H9 (cell line): ENCODE measurements around the gene CATSPERZ. TPM values are rescaled to one million over a fixed set of nuclear protein-coding genes. Genes with fewer than 3 reads are reported as not detected.
A peak's percentile ranks its signal among the peaks of the same experiment; 100 is the strongest.

Experiments
- DNase-seq: peaks from one replicate; pipeline ENCODE4 v3.0.0-alpha.2; 2017
- H2AFZ ChIP-seq: one replicate; pipeline ENCODE4 v1.6.1; 2013; ENCODE audit warnings: mild to moderate bottlenecking, low read length, control low read depth, moderate library complexity
- H2AK5ac ChIP-seq: 2 replicates; pipeline ENCODE4 v1.6.1; 2013; ENCODE audit warnings: low read length, control low read depth, mixed read lengths; ENCODE audit not compliant: insufficient read length
- H2BK120ac ChIP-seq: one replicate; pipeline ENCODE4 v1.6.1; 2013; ENCODE audit warnings: low read depth, mild to moderate bottlenecking, low read length, control low read depth, inconsistent platforms; ENCODE audit not compliant: poor library complexity, severe bottlenecking
- H2BK12ac ChIP-seq: 2 replicates; pipeline ENCODE4 v1.6.1; 2013; ENCODE audit warnings: low read length, control low read depth, mixed read lengths, low read depth; ENCODE audit not compliant: insufficient read length
- H2BK15ac ChIP-seq: 2 replicates; pipeline ENCODE4 v1.6.1; 2013; ENCODE audit warnings: low read depth, low read length, control low read depth
- H2BK20ac ChIP-seq: one replicate; pipeline ENCODE4 v1.6.1; 2013; ENCODE audit warnings: low read depth, mild to moderate bottlenecking, low read length, control low read depth, inconsistent platforms; ENCODE audit not compliant: poor library complexity, severe bottlenecking
- H2BK5ac ChIP-seq: 2 replicates; pipeline ENCODE4 v1.6.1; 2013; ENCODE audit warnings: low read length, control low read depth, mixed read lengths; ENCODE audit not compliant: insufficient read length
- H3K14ac ChIP-seq: 2 replicates; pipeline ENCODE4 v1.6.1; 2013; ENCODE audit warnings: low read length, control low read depth; ENCODE audit not compliant: insufficient read depth
- H3K18ac ChIP-seq: 2 replicates; pipeline ENCODE4 v1.6.1; 2013; ENCODE audit warnings: low read depth, mild to moderate bottlenecking, mixed read lengths, low read length, control low read depth; ENCODE audit not compliant: insufficient read length
- H3K23ac ChIP-seq: 2 replicates; pipeline ENCODE4 v1.6.1; 2013; ENCODE audit warnings: low read length, control low read depth, mixed read lengths, low read depth; ENCODE audit not compliant: insufficient read length
- H3K23me2 ChIP-seq: 2 replicates; pipeline ENCODE4 v1.6.1; 2013; ENCODE audit warnings: low read depth, mild to moderate bottlenecking, mixed read lengths, low read length, control low read depth; ENCODE audit not compliant: insufficient read length, poor library complexity, severe bottlenecking
- H3K27ac ChIP-seq: 2 replicates; pipeline ENCODE4 v1.5.1; 2013; ENCODE audit warnings: low read length, control low read depth, mixed read lengths, low read depth; ENCODE audit not compliant: insufficient read length
- H3K27me3 ChIP-seq: 2 replicates; pipeline ENCODE4 v1.6.1; 2013; ENCODE audit warnings: low read length, control low read depth, inconsistent platforms; ENCODE audit not compliant: insufficient read depth
- H3K4ac ChIP-seq: 2 replicates; pipeline ENCODE4 v1.6.1; 2013; ENCODE audit warnings: low read depth, mild to moderate bottlenecking, control low read depth, inconsistent platforms, low read length, moderate library complexity
- H3K4me1 ChIP-seq: 2 replicates; pipeline ENCODE4 v1.6.1; 2013; ENCODE audit warnings: low read length, control low read depth, inconsistent platforms; ENCODE audit not compliant: insufficient read depth
- H3K4me2 ChIP-seq: 2 replicates; pipeline ENCODE4 v1.6.1; 2013; ENCODE audit warnings: low read length, control low read depth, mixed read lengths; ENCODE audit not compliant: insufficient read length, insufficient read depth
- H3K56ac ChIP-seq: 2 replicates; pipeline ENCODE4 v1.6.1; 2013; ENCODE audit warnings: low read depth, mild to moderate bottlenecking, mixed read lengths, low read length, control low read depth; ENCODE audit not compliant: insufficient read length
- H3K79me1 ChIP-seq: 2 replicates; pipeline ENCODE4 v1.6.1; 2013; ENCODE audit warnings: low read depth, mild to moderate bottlenecking, moderate library complexity, low read length, control low read depth, inconsistent platforms; ENCODE audit not compliant: insufficient read depth, poor library complexity, severe bottlenecking
- H3K79me2 ChIP-seq: 2 replicates; pipeline ENCODE4 v1.6.1; 2013; ENCODE audit warnings: low read length, control low read depth, inconsistent platforms; ENCODE audit not compliant: insufficient read depth
- H3K9ac ChIP-seq: 2 replicates; pipeline ENCODE4 v1.6.1; 2013; ENCODE audit warnings: low read length, control low read depth, mixed read lengths; ENCODE audit not compliant: insufficient read length; ENCODE audit errors: extremely low read depth
- H3K9me3 ChIP-seq: one replicate; pipeline ENCODE4 v1.6.1; 2013; ENCODE audit warnings: low read depth, low read length, inconsistent platforms; ENCODE audit not compliant: control insufficient read depth
- H3T11ph ChIP-seq: one replicate; pipeline ENCODE4 v1.6.1; 2013; ENCODE audit warnings: mild to moderate bottlenecking, low read length, control low read depth, inconsistent platforms
- H4K20me1 ChIP-seq: one replicate; pipeline ENCODE4 v1.6.1; 2013; ENCODE audit not compliant: control insufficient read depth, insufficient read length, insufficient read depth
- H4K5ac ChIP-seq: 2 replicates; pipeline ENCODE4 v1.6.1; 2013; ENCODE audit warnings: low read depth, mild to moderate bottlenecking, mixed read lengths, low read length, control low read depth; ENCODE audit not compliant: insufficient read length
- H4K8ac ChIP-seq: replicated peaks from 2 replicates; pipeline ENCODE4 v1.6.1; 2013; ENCODE audit warnings: low read length, control low read depth, mixed read lengths, low read depth; ENCODE audit not compliant: insufficient read length
- H4K91ac ChIP-seq: 2 replicates; pipeline ENCODE4 v1.6.1; 2013; ENCODE audit warnings: low read depth, mild to moderate bottlenecking, moderate library complexity, mixed read lengths, low read length, control low read depth; ENCODE audit not compliant: insufficient read length
- H3K27ac Mint-ChIP-seq, 3 experiments: 2 replicates in 2 of 3; 3 replicates in 1 of 3; pipeline ENCODE4 v1.8.0; 2020 to 2021; ENCODE audit warnings: mixed read lengths in 3 of 3, mild to moderate bottlenecking in 1 of 3, moderate library complexity in 1 of 3
- H3K27me3 Mint-ChIP-seq: 2 replicates; pipeline ENCODE4 v1.8.0; 2021; ENCODE audit warnings: low read depth, mild to moderate bottlenecking, moderate library complexity, mixed read lengths
- H3K36me3 Mint-ChIP-seq, 3 experiments: 2 replicates in 2 of 3; 3 replicates in 1 of 3; pipeline ENCODE4 v1.8.0; 2020 to 2021; ENCODE audit warnings: low read depth in 3 of 3, mixed read lengths in 3 of 3; ENCODE audit not compliant: insufficient read depth in 1 of 3
- H3K4me1 Mint-ChIP-seq, 2 experiments: 2 replicates each; pipeline ENCODE4 v1.8.0; 2020; ENCODE audit warnings: mixed read lengths in 2 of 2
- H3K4me3 Mint-ChIP-seq, 2 experiments: 2 replicates in 1 of 2; 3 replicates in 1 of 2; pipeline ENCODE4 v1.8.0; 2020 to 2021; ENCODE audit warnings: mild to moderate bottlenecking in 2 of 2, mixed read lengths in 2 of 2, moderate library complexity in 1 of 2
- H3K9me3 Mint-ChIP-seq, 2 experiments: 2 replicates in 1 of 2; 3 replicates in 1 of 2; pipeline ENCODE4 v1.8.0; 2020; ENCODE audit warnings: mild to moderate bottlenecking in 2 of 2, mixed read lengths in 2 of 2, moderate library complexity in 1 of 2
- CTCF ChIP-seq: fragments of 200-600 bp; sonication (generic); conservative IDR thresholded peaks from 3 replicates; pipeline ENCODE4 v1.8.0; 2021; ENCODE audit warnings: antibody characterized with exemption, mild to moderate bottlenecking
- WGBS: extraction: QIAGEN DNeasy Blood & Tissue Kit; methylation state at CpG from one replicate; pipeline ENCODE4 v1.1.7; 2013; ENCODE audit warnings: missing lambda C conversion rate, low lambda C conversion rate, mixed read lengths; ENCODE audit not compliant: insufficient read length; ENCODE audit errors: extremely low coverage; 5-methylcytosine and 5-hydroxymethylcytosine counted together
- total RNA-seq: library from RNA; stranded (reverse); gene quantifications from 2 replicates; pipeline ENCODE4 v1.2.1, GENCODE V29; 2021

CATSPERZ gene
- total RNA-seq, 1 experiment from 2014 or later, result 0.92 TPM

- no peak overlapping the region for H3K4me3 Mint-ChIP-seq
- H4K5ac ChIP-seq, result no peak overlapping the region
- no peaks in the 10 kb centered on the region for H3K23me2 ChIP-seq
- H3K4me2 ChIP-seq, result no peak overlapping the region
- H3K9me3 ChIP-seq, result no peaks in the 10 kb centered on the region
- H3K4me1 Mint-ChIP-seq, result peaks cover 21 to 28% of the 10 kb centered on the region in 2 experiments
- no peaks in the 10 kb centered on the region for H3K9me3 Mint-ChIP-seq
- no peak overlapping the region for H3K56ac ChIP-seq
- no peak overlapping the region for H3K18ac ChIP-seq
- no peak overlapping the region for H3K23ac ChIP-seq
- H3K27me3 ChIP-seq, result no peaks in the 10 kb centered on the region
- H4K8ac ChIP-seq, result no peak overlapping the region
- H2AK5ac ChIP-seq, result no peak overlapping the region
- H3K4me1 ChIP-seq, result no peaks in the 10 kb centered on the region; the same call in 1 of the 2 replicates
- H3K79me2 ChIP-seq, result no peaks in the 10 kb centered on the region
- peak overlapping the region; percentile 28 to 70 (median 68); a peak in 2 of 7 replicates for H3K27ac Mint-ChIP-seq
- no peak overlapping the region for H3K27ac ChIP-seq
- no peak overlapping the region for H2BK120ac ChIP-seq
- H4K91ac ChIP-seq, result no peak overlapping the region
- no peak overlapping the region for H2AFZ ChIP-seq
- DNase-seq, result no peak
- H3K36me3 Mint-ChIP-seq, result peaks cover 9 to 22% (median 19%) of the 10 kb centered on the region in 3 experiments; a peak in 6 of 7 replicates
- no peak overlapping the region for H3K4ac ChIP-seq
- no peak overlapping the region for H3T11ph ChIP-seq
- H2BK5ac ChIP-seq, result no peak overlapping the region
- no peaks in the 10 kb centered on the region for H3K79me1 ChIP-seq
- WGBS, result no CpG with 5 or more reads among the region's 7 CpGs
- no peaks in the 10 kb centered on the region for H3K27me3 Mint-ChIP-seq
- H2BK15ac ChIP-seq, result no peak overlapping the region
- H4K20me1 ChIP-seq, result peaks cover 2% of the 10 kb centered on the region
- no peak overlapping the region for H3K14ac ChIP-seq
- H3K9ac ChIP-seq, result no peak overlapping the region
- no peak for TF ChIP-seq CTCF
- H2BK12ac ChIP-seq, result no peak overlapping the region
- no peak overlapping the region for H2BK20ac ChIP-seq
These were observed 22.7 kb downstream of the CATSPERZ start for GRCh38 chr11:64322925-64323260.
